IMR-90 (cell line): Measurements from ENCODE around the gene CRAMP1. TPM values are rescaled to one million over a fixed set of nuclear protein-coding genes. Genes with fewer than 3 reads are reported as not detected.

ENCODE experiments used
- ATAC-seq: fragments of 200-7000 bp; cut with Tn5 transposase; 2 replicates; pipeline ENCODE4 v1.9.1; 2020; ENCODE audit warnings: low read depth, mild to moderate bottlenecking, moderate library complexity
- BruUV-seq: library from RNA; stranded (reverse); fragments of 400-500 nt; replicated peaks from 2 replicates; lab custom pipeline; 2021; lab: Mats Ljungman, UMichigan
- CTCF ChIA-PET: fragments of 300-600 bp; formaldehyde crosslinking; extraction: SDS; loops from one replicate; lab custom pipeline; 2021; ENCODE audit warnings: antibody characterized with exemption; lab: Yijun Ruan, JAX
- POLR2A ChIA-PET: fragments of 300-600 bp; sonication (Branson Sonifier 250); formaldehyde crosslinking; loops from one replicate; lab custom pipeline; 2022; ENCODE audit warnings: antibody characterized with exemption; ENCODE audit not compliant: unreplicated experiment; lab: Charles Lee
- DNase-seq: peaks from one replicate; pipeline ENCODE4 v3.0.0; 2013
- H2AFZ ChIP-seq: replicated peaks from 2 replicates; pipeline ENCODE3; 2013; ENCODE audit warnings: low read length, mild to moderate bottlenecking; ENCODE audit not compliant: poor library complexity
- H2AK5ac ChIP-seq: 2 replicates; pipeline ENCODE4 v1.6.1; 2013; ENCODE audit warnings: low read depth, low read length, inconsistent platforms
- H2AK9ac ChIP-seq: replicated peaks from 2 replicates; pipeline ENCODE3; 2013; ENCODE audit warnings: mild to moderate bottlenecking, low read depth, low read length, moderate library complexity; ENCODE audit not compliant: poor library complexity
- H2BK120ac ChIP-seq: 2 replicates; pipeline ENCODE4 v1.6.1; 2013; ENCODE audit warnings: low read depth, low read length, inconsistent platforms
- H2BK15ac ChIP-seq: 3 replicates; pipeline ENCODE4 v1.6.1; 2013; ENCODE audit warnings: low read depth, low read length, inconsistent platforms
- H2BK20ac ChIP-seq: 2 replicates; pipeline ENCODE4 v1.6.1; 2013; ENCODE audit warnings: low read depth, mild to moderate bottlenecking, inconsistent platforms, low read length, moderate library complexity
- H2BK5ac ChIP-seq: 2 replicates; pipeline ENCODE4 v1.6.1; 2013; ENCODE audit warnings: mild to moderate bottlenecking, low read depth, low read length, inconsistent platforms; ENCODE audit not compliant: poor library complexity, severe bottlenecking
- H3K14ac ChIP-seq: replicated peaks from 2 replicates; pipeline ENCODE4 v1.6.1; 2013; ENCODE audit warnings: low read depth, low read length, inconsistent platforms
- H3K18ac ChIP-seq: 2 replicates; pipeline ENCODE4 v1.6.1; 2013; ENCODE audit warnings: low read depth, low read length, control low read depth
- H3K23ac ChIP-seq: 2 replicates; pipeline ENCODE4 v1.6.1; 2013; ENCODE audit warnings: low read depth, low read length, inconsistent platforms
- H3K27ac ChIP-seq: 2 replicates; pipeline ENCODE4 v1.5.1; 2013; ENCODE audit warnings: mild to moderate bottlenecking, control low read depth, low read length; ENCODE audit not compliant: insufficient read depth
- H3K27me3 ChIP-seq: 2 replicates; pipeline ENCODE4 v1.6.1; 2013; ENCODE audit warnings: low read length; ENCODE audit not compliant: control insufficient read depth, insufficient read depth
- H3K36me3 ChIP-seq: 2 replicates; pipeline ENCODE4 v1.6.1; 2013; ENCODE audit warnings: low read length, mixed read lengths; ENCODE audit not compliant: control insufficient read depth, insufficient read depth
- H3K4ac ChIP-seq: 2 replicates; pipeline ENCODE4 v1.6.1; 2013; ENCODE audit warnings: low read depth, low read length, inconsistent platforms
- H3K4me1 ChIP-seq: 2 replicates; pipeline ENCODE4 v1.6.1; 2013; ENCODE audit warnings: low read length, mixed read lengths; ENCODE audit not compliant: control insufficient read depth, insufficient read depth
- H3K4me2 ChIP-seq: 2 replicates; pipeline ENCODE4 v1.6.1; 2013; ENCODE audit warnings: low read depth, mild to moderate bottlenecking, control low read depth, low read length, moderate library complexity
- H3K4me3 ChIP-seq: 2 replicates; pipeline ENCODE4 v1.5.1; 2013; ENCODE audit warnings: low read depth, mild to moderate bottlenecking, control low read depth, low read length, moderate library complexity; ENCODE audit not compliant: insufficient read depth
- H3K56ac ChIP-seq: 2 replicates; pipeline ENCODE4 v1.6.1; 2013; ENCODE audit warnings: low read length, inconsistent platforms; ENCODE audit not compliant: insufficient read depth; ENCODE audit errors: extremely low read depth
- H3K79me1 ChIP-seq, 2 experiments: 2 replicates each; pipeline ENCODE4 v1.6.1; 2013; ENCODE audit warnings: low read length in 2 of 2, inconsistent platforms in 1 of 2, low read depth in 1 of 2
- H3K9ac ChIP-seq: 2 replicates; pipeline ENCODE4 v1.6.1; 2013; ENCODE audit warnings: low read depth, low read length, control low read depth
- H3K9me1 ChIP-seq: 2 replicates; pipeline ENCODE4 v1.6.1; 2013; ENCODE audit warnings: low read length, inconsistent platforms; ENCODE audit not compliant: insufficient read depth
- H3K9me3 ChIP-seq: 2 replicates; pipeline ENCODE4 v1.6.1; 2013; ENCODE audit warnings: low read length; ENCODE audit not compliant: control insufficient read depth, insufficient read depth
- H4K20me1 ChIP-seq: 2 replicates; pipeline ENCODE4 v1.6.1; 2013; ENCODE audit warnings: low read length, inconsistent platforms; ENCODE audit not compliant: insufficient read depth
- H4K5ac ChIP-seq: 2 replicates; pipeline ENCODE4 v1.6.1; 2013; ENCODE audit warnings: mild to moderate bottlenecking, low read depth, low read length, control low read depth
- H4K8ac ChIP-seq, 2 experiments: 2 replicates each; pipeline ENCODE4 v1.6.1; 2013; ENCODE audit warnings: low read depth in 2 of 2, low read length in 2 of 2, control low read depth in 1 of 2, inconsistent platforms in 1 of 2
- H4K91ac ChIP-seq: 2 replicates; pipeline ENCODE4 v1.6.1; 2013; ENCODE audit warnings: low read depth, low read length, inconsistent platforms; ENCODE audit not compliant: insufficient read depth
- BHLHE40 ChIP-seq: fragments of 150-350 bp; IDR thresholded peaks from 2 replicates; pipeline ENCODE4 v1.6.1; 2016; ENCODE audit warnings: mild to moderate bottlenecking, low read depth, low read length
- CEBPB ChIP-seq: IDR thresholded peaks from 2 replicates; pipeline ENCODE4 v1.6.1; 2012; ENCODE audit warnings: low read depth, low read length, improper control_type of control experiment
- CHD1 ChIP-seq: IDR thresholded peaks from 2 replicates; pipeline ENCODE4 v1.6.1; 2012; ENCODE audit warnings: low read depth, low read length, improper control_type of control experiment
- CTCF ChIP-seq: conservative IDR thresholded peaks from 2 replicates; pipeline ENCODE4 v1.5.1; 2012; ENCODE audit warnings: mild to moderate bottlenecking, low read depth, low read length, improper control_type of control experiment
- FOS ChIP-seq: fragments of 150-350 bp; IDR thresholded peaks from 2 replicates; pipeline ENCODE4 v1.6.1; 2016; ENCODE audit warnings: low read depth, low read length
- MAFK ChIP-seq: IDR thresholded peaks from 2 replicates; pipeline ENCODE4 v1.6.1; 2012; ENCODE audit warnings: low read depth, low read length, improper control_type of control experiment
- MXI1 ChIP-seq: IDR thresholded peaks from 2 replicates; pipeline ENCODE4 v1.6.1; 2012; ENCODE audit warnings: low read depth, mild to moderate bottlenecking, low read length, moderate library complexity, borderline replicate concordance
- RFX5 ChIP-seq: IDR thresholded peaks from 2 replicates; pipeline ENCODE4 v1.8.0; 2012; ENCODE audit warnings: low read depth, mild to moderate bottlenecking, low read length, moderate library complexity
- SMC3 ChIP-seq: fragments of 150-350 bp; IDR thresholded peaks from 2 replicates; pipeline ENCODE4 v1.6.1; 2016; ENCODE audit warnings: low read depth, mild to moderate bottlenecking, antibody characterized with exemption, low read length, moderate library complexity
- WGBS, 2 experiments: methylation state at CpG; one replicate each; pipeline versions ENCODE4 v1.1.5 to v1.1.7; 2013; ENCODE audit warnings: missing lambda C conversion rate in 2 of 2; ENCODE audit not compliant: insufficient read length in 1 of 2; ENCODE audit errors: extremely low coverage in 2 of 2; 5-methylcytosine and 5-hydroxymethylcytosine counted together
- dilution Hi-C: fragments of 300-500 bp; cut with HindIII; formaldehyde crosslinking; loops from one replicate; pipeline ENCODE4 v1.14.3; 2018; ENCODE audit warnings: low sequenced_read_pairs; ENCODE audit not compliant: unreplicated experiment
- in situ Hi-C: fragments of 300-500 bp; cut with MboI; formaldehyde crosslinking; loops from 3 replicates; pipeline ENCODE4 v1.14.3; 2019; ENCODE audit warnings: low sequenced_read_pairs, inconsistent platforms, mixed read lengths
- intact Hi-C: fragments of 100-400 bp; cut with micrococcal nuclease; formaldehyde crosslinking; loops from 2 replicates; pipeline ENCODE4 v1.10.0; 2022
- polyA plus RNA-seq, 3 experiments: library from polyadenylated mRNA; depleted of rRNA; stranded (reverse); fragments of >200 nt; gene quantifications; 2 replicates each; pipeline ENCODE4 v1.2.3, GENCODE V29; 2012; ENCODE audit warnings: low replicate concordance in 1 of 3
- total RNA-seq: library from RNA; depleted of rRNA; stranded (reverse); fragments of >200 nt; gene quantifications from 2 replicates; pipeline ENCODE4 v1.2.3, GENCODE V29; 2012
- TF ChIP-seq, protein P1 (sequence below): fragments of 150-350 bp; IDR thresholded peaks from 2 replicates; pipeline ENCODE4 v1.6.1; 2016; ENCODE audit warnings: low read depth, mild to moderate bottlenecking, low read length, moderate library complexity, borderline replicate concordance

Gene CRAMP1
- total and polyA plus RNA-seq, 2 of the 4 experiments (the other 2 are of a cell fraction), result 3.2 to 12.0 TPM

DNA sequence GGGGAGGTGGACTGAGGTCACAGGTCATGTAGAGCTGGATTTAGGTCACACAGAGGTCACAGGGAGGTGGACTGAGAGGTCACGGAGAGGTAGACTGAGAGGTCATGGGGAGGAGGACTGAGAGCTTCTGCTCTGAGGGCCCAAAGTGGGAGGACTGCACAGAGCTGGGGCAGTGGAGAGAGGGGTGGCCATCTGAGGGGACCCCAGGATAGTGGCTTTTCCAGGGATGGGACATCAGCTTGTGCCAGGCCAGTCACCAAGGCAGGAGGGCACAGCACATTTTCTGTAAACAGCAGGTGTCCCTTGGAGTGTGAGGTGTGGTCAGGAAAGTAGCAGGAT, 39.8 kb downstream of the CRAMP1 start:
- Histone ChIP-seq H2AFZ (peak overlapping the region; percentile 72), H2AK9ac (peak overlapping the region; percentile 50), H3K4me1 (no peaks in the 10 kb centered on the region), H4K91ac (no peak overlapping the region), H4K5ac (no peak overlapping the region), H3K27me3 (no peaks in the 10 kb centered on the region), H3K9me3 (no peaks in the 10 kb centered on the region), H3K4me2 (no peak overlapping the region), H2BK20ac (no peak overlapping the region), H2BK5ac (no peak overlapping the region), H2BK15ac (no peak overlapping the region), H3K79me1 (peaks cover 20 to 41% of the 10 kb centered on the region in 2 experiments), H3K4me3 (no peak overlapping the region), H3K18ac (no peak overlapping the region), H3K4ac (no peak overlapping the region), H2AK5ac (no peak overlapping the region), H3K9ac (no peak overlapping the region), H4K8ac (no peak overlapping the region; a peak in 1 of 4 replicates), H3K27ac (no peak overlapping the region), H3K56ac (no peak overlapping the region), H2BK120ac (no peak overlapping the region), H3K23ac (no peak overlapping the region), H4K20me1 (peaks cover 24% of the 10 kb centered on the region), H3K14ac (no peak overlapping the region), H3K9me1 (peaks cover 17% of the 10 kb centered on the region), H3K36me3 (peaks cover 60% of the 10 kb centered on the region)
- in situ Hi-C loops, result no loop called here
- CTCF ChIA-PET, result no interaction called here
- POLR2A ChIA-PET, result no interaction called here
- dilution Hi-C loops, result no loop called here
- DNase-seq (no peak), ATAC-seq (no peak; the same call in 1 of the 2 replicates)
- TF ChIP-seq MXI1 (no peak), SMC3 (no peak), CEBPB (no peak), CHD1 (no peak), BHLHE40 (no peak), CTCF (no peak), FOS (no peak), MAFK (no peak), RFX5 (no peak)
- TF ChIP-seq, protein P1, sequence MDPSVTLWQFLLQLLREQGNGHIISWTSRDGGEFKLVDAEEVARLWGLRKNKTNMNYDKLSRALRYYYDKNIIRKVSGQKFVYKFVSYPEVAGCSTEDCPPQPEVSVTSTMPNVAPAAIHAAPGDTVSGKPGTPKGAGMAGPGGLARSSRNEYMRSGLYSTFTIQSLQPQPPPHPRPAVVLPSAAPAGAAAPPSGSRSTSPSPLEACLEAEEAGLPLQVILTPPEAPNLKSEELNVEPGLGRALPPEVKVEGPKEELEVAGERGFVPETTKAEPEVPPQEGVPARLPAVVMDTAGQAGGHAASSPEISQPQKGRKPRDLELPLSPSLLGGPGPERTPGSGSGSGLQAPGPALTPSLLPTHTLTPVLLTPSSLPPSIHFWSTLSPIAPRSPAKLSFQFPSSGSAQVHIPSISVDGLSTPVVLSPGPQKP, result no peak
- BruUV-seq, result no TSS peak
- no CpG with 5 or more reads among the region's 1 CpG for WGBS, 2 experiments
- intact Hi-C loops, result no loop called here
